ENCODE results near the gene PIEZO2. TPM values are rescaled to one million over a fixed set of nuclear protein-coding genes. Genes with fewer than 3 reads are reported as not detected.

PIEZO2 gene
- total and polyA plus RNA-seq, 9 donors: 2.0 to 8.5 (median 3.2) TPM

DNA sequence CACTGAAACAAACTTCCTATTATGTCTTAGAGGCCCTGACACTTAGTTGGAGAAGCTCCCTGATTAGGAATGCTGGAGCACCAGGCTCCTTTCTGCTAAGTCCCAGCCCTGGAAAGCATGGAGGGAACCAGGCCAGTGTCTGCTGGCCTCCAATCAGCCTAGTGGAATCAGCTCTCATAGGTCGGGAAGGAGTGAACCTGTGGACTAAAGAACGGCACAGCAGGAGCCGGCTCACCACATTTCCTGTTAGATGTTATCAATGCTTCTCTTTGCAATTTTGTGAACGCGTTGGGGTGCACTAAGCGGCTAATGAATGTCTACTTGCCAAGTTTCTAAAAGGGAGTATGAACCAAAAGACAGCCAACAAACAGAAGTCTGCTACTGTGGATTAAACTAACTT lies 326.9 kb downstream of the PIEZO2 start:
- Histone ChIP-seq H3K4me1 (ENCODE audit: insufficient read depth) (no peaks in the 10 kb centered on the region), H3K27ac (no peak overlapping the region), H3K4me3 (no peak overlapping the region), H3K27me3 (no peaks in the 10 kb centered on the region), H3K36me3 (no peaks in the 10 kb centered on the region), H3K9me3 (no peaks in the 10 kb centered on the region)
- WGBS, 3 donors: 3 to 6% (median 4%) methylated on average over 6 of the region's 6 CpGs
- no peak for DNase-seq
- TF ChIP-seq POLR2A (IDR thresholded peaks at IDR 0.05) (no peak), EP300 (IDR thresholded peaks at IDR 0.05) (no peak)
- TF ChIP-seq, protein P1, sequence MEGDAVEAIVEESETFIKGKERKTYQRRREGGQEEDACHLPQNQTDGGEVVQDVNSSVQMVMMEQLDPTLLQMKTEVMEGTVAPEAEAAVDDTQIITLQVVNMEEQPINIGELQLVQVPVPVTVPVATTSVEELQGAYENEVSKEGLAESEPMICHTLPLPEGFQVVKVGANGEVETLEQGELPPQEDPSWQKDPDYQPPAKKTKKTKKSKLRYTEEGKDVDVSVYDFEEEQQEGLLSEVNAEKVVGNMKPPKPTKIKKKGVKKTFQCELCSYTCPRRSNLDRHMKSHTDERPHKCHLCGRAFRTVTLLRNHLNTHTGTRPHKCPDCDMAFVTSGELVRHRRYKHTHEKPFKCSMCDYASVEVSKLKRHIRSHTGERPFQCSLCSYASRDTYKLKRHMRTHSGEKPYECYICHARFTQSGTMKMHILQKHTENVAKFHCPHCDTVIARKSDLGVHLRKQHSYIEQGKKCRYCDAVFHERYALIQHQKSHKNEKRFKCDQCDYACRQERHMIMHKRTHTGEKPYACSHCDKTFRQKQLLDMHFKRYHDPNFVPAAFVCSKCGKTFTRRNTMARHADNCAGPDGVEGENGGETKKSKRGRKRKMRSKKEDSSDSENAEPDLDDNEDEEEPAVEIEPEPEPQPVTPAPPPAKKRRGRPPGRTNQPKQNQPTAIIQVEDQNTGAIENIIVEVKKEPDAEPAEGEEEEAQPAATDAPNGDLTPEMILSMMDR (IDR thresholded peaks at IDR 0.05): no peak
- intact Hi-C loops (cut with DNase I): no loop called here

DNA sequence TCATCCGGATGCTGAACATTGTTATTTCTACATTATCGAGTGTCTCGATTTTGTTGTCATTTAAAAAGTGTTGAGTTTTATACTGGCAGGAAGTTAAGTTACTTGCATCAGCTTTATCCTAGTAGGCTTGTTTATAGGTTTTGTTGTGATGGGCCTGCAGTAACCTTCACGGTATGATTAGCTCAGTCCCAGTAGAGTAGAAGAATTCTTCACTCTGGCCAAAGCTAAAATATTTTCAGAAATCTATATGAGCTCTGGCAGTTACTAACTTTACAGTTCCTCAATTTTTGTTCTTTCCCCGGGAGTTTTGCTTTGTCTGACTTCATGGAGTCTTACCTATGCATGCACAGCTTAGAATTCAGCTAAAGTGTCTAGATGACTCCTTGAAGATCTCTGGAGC lies 328.7 kb downstream of the PIEZO2 start:
- DNase-seq: no peak
- Histone ChIP-seq H3K27me3 (no peaks in the 10 kb centered on the region), H3K27ac (no peak overlapping the region), H3K9me3 (no peaks in the 10 kb centered on the region), H3K4me3 (no peak overlapping the region), H3K36me3 (no peaks in the 10 kb centered on the region), H3K4me1 (ENCODE audit: insufficient read depth) (no peaks in the 10 kb centered on the region)
- TF ChIP-seq, protein P1 (IDR thresholded peaks at IDR 0.05): no peak
- TF ChIP-seq POLR2A (IDR thresholded peaks at IDR 0.05) (no peak), EP300 (IDR thresholded peaks at IDR 0.05) (no peak)
- WGBS, 3 donors: 63 to 76% (median 70%) methylated on average over 5 of the region's 5 CpGs
- intact Hi-C loops (cut with DNase I): no loop called here

DNA sequence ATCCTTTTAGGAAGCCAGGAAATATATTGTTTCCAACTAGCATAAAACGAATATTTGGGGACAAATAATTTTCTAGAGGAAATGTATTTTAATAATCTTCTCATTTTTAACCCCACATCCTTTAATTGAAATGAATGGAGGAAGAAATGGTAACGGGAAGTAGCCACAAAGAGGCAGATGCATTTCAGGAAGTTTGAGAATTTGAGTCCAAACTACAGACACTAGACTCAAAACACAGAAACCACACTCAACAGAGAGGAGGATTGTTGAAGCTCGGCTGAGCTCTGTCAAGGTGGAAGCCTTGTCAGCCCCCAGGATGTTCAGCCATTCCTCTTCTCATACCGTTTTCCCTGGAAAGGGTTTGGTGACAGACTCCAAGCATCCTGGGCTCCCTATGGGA lies 335.0 kb downstream of the PIEZO2 start:
- no peaks in the 10 kb centered on the region for H3K4me1 ChIP-seq (ENCODE audit: insufficient read depth)
- no peak overlapping the region for H3K27ac ChIP-seq
- H3K36me3 ChIP-seq: no peaks in the 10 kb centered on the region
- H3K27me3 ChIP-seq: no peaks in the 10 kb centered on the region
- TF ChIP-seq, protein P1 (IDR thresholded peaks at IDR 0.05): no peak
- no peak for TF ChIP-seq POLR2A (IDR thresholded peaks at IDR 0.05)
- no peak for TF ChIP-seq EP300 (IDR thresholded peaks at IDR 0.05)
- intact Hi-C loops (cut with DNase I): no loop called here
- 65 to 78% (median 68%) methylated on average over 4 of the region's 4 CpGs for WGBS, 3 donors
- H3K4me3 ChIP-seq: no peak overlapping the region
- no peaks in the 10 kb centered on the region for H3K9me3 ChIP-seq
- no peak for DNase-seq

DNA sequence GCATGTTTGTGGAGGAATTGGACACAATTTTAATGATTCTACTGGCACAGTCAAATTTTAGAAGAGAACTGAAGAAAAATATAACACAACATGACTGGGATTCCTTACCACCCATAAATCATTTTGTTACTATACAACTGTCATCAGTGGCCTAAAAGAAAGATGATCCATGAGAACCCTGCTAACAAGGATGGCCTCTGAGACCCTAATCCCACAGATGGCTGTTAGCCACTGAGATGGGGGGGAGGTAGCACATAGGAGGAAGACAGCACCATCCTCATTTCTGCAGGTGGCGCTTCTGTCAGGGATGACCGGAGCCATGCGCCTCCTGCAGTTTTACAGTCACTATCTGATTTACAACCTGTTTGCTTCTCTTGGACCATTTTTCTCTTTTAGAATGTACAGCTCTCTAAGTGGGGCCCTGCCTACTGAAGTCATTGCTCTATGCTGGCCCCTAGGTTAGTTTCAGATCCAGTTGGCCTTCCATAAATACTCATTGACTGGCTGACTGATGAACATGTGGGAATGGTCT lies 343.7 kb downstream of the PIEZO2 start:
- Histone ChIP-seq H3K36me3 (no peaks in the 10 kb centered on the region), H3K27me3 (no peaks in the 10 kb centered on the region), H3K4me3 (no peak overlapping the region), H3K27ac (no peak overlapping the region), H3K9me3 (no peaks in the 10 kb centered on the region), H3K4me1 (ENCODE audit: insufficient read depth) (no peaks in the 10 kb centered on the region)
- TF ChIP-seq, protein P1 (IDR thresholded peaks at IDR 0.05): no peak
- TF ChIP-seq POLR2A (IDR thresholded peaks at IDR 0.05) (no peak), EP300 (IDR thresholded peaks at IDR 0.05) (no peak)
- WGBS, 3 donors: 90 to 95% (median 92%) methylated on average over 3 of the region's 3 CpGs
- DNase-seq: no peak
- intact Hi-C loops (cut with DNase I): no loop called here

All from ovary (tissue), 9 donors.